Sigmoid colon (tissue), 7 donors: Measurements from ENCODE around the gene LRRC52. TPM values are rescaled to one million over a fixed set of nuclear protein-coding genes. Genes with fewer than 3 reads are reported as not detected.
"Not testable (repeated sequence)": the region's sequence is repeated elsewhere in the genome, so short reads cannot be mapped to it uniquely, and the experiment has no call there.

Experiments used
- DNase-seq: peaks from one replicate; pipeline ENCODE4 v3.0.0-alpha.2; 2019
- H3K27ac ChIP-seq, 4 donors: fragments of 200-600 bp; sonication (generic); one replicate each; pipeline ENCODE4 v1.5.1; 2016 to 2019; ENCODE audit warnings: mild to moderate bottlenecking in 1 of 4
- H3K27me3 ChIP-seq, 3 donors: fragments of 200-600 bp; sonication (generic); one replicate each; pipeline ENCODE4 v1.5.1; 2019; ENCODE audit warnings: mild to moderate bottlenecking in 1 of 3
- H3K36me3 ChIP-seq, 4 donors: fragments of 200-600 bp; sonication (generic); one replicate each; pipeline ENCODE4 v1.5.1; 2016 to 2019
- H3K4me1 ChIP-seq, 4 donors: fragments of 200-600 bp; sonication (generic); one replicate each; pipeline ENCODE4 v1.5.1; 2017 to 2019
- H3K4me3 ChIP-seq, 4 donors: fragments of 200-600 bp; sonication (generic); one replicate each; pipeline ENCODE4 v1.5.1; 2017 to 2019; ENCODE audit warnings: mild to moderate bottlenecking in 2 of 4, moderate library complexity in 1 of 4
- H3K9me3 ChIP-seq, 4 donors: fragments of 200-600 bp in 3 of 4; sonication (generic) in 3 of 4; one replicate each; pipeline versions ENCODE4 v1.5.1 to v1.6.1; 2013 to 2019
- EP300 ChIP-seq, 4 donors: sonication (generic); formaldehyde crosslinking; IDR thresholded peaks; one replicate each; pipeline ENCODE4 v1.6.1; 2017; ENCODE audit warnings: antibody characterized with exemption in 4 of 4
- POLR2A ChIP-seq, 2 donors: fragments of 450-650 bp; IDR thresholded peaks; one replicate each; pipeline ENCODE4 v1.6.1; 2016; ENCODE audit warnings: antibody characterized with exemption in 2 of 2, mild to moderate bottlenecking in 2 of 2, moderate library complexity in 2 of 2
- POLR2AphosphoS5 ChIP-seq, 4 donors: sonication (generic); formaldehyde crosslinking; IDR thresholded peaks; one replicate each; pipeline ENCODE4 v1.6.1; 2017; ENCODE audit warnings: antibody characterized with exemption in 4 of 4
- WGBS, 2 donors: extraction: QIAGEN DNeasy Blood & Tissue Kit; methylation state at CpG; one replicate each; pipeline ENCODE4 v1.1.7; 2013; 5-methylcytosine and 5-hydroxymethylcytosine counted together
- intact Hi-C: fragments of 100-400 bp; cut with DNase I; formaldehyde crosslinking; loops from one replicate; pipeline ENCODE4 v1.15.1; 2023
- polyA plus RNA-seq, 3 donors: library from polyadenylated mRNA; stranded (reverse); fragments of 200-250 nt; gene quantifications; one replicate each; pipeline ENCODE4 v1.2.3, GENCODE V29; 2013
- total RNA-seq, 4 donors: library from RNA; depleted of rRNA; stranded (reverse); fragments of >200 nt; gene quantifications; one replicate each; pipeline ENCODE4 v1.1.0, GENCODE V29; 2016
- TF ChIP-seq, protein P1 (sequence below), 4 experiments: fragments of 450-650 bp in 3 of 4; fragments of 200-600 bp in 1 of 4; IDR thresholded peaks; one replicate each; pipeline ENCODE4 v1.5.1; 2016 to 2019; ENCODE audit warnings: antibody characterized with exemption in 4 of 4, mild to moderate bottlenecking in 3 of 4, moderate library complexity in 2 of 4
- donor health status: healthy with polysubstance abuse.
- donor health status: Bipolar disorder and iron deficiency.
- donor health status: healthy.

The LRRC52 gene
- total and polyA plus RNA-seq, 7 donors: not detected

DNA sequence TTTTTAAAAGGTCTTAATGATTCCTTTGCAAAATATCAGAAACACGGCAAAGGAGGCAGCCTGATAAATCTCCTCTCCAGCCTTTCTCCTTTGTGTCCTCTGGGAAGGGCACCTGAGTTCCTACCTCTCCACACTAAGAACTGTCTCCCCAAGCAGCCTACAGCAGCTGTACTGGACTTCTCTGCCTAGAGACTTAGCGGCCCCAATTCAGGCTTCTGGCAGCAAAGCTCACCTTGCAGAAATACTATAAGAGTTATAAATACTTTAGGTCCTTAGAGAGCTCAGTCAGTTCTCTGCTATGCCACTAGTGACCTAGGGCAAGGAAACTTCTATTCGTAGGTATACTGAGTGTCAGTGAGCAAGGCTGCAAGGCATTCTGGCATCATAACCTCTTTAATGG, 33.9 kb downstream of the LRRC52 start:
- H3K36me3 ChIP-seq: no peaks in the 10 kb centered on the region
- H3K27me3 ChIP-seq: no peaks in the 10 kb centered on the region
- no peak overlapping the region for H3K27ac ChIP-seq
- no peak for DNase-seq
- WGBS, 2 donors: 72 to 80% methylated on average over 3 of the region's 3 CpGs
- no peaks in the 10 kb centered on the region for H3K9me3 ChIP-seq
- intact Hi-C loops: no loop called here
- TF ChIP-seq, protein P1, sequence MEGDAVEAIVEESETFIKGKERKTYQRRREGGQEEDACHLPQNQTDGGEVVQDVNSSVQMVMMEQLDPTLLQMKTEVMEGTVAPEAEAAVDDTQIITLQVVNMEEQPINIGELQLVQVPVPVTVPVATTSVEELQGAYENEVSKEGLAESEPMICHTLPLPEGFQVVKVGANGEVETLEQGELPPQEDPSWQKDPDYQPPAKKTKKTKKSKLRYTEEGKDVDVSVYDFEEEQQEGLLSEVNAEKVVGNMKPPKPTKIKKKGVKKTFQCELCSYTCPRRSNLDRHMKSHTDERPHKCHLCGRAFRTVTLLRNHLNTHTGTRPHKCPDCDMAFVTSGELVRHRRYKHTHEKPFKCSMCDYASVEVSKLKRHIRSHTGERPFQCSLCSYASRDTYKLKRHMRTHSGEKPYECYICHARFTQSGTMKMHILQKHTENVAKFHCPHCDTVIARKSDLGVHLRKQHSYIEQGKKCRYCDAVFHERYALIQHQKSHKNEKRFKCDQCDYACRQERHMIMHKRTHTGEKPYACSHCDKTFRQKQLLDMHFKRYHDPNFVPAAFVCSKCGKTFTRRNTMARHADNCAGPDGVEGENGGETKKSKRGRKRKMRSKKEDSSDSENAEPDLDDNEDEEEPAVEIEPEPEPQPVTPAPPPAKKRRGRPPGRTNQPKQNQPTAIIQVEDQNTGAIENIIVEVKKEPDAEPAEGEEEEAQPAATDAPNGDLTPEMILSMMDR (IDR thresholded peaks at IDR 0.05): no peak
- TF ChIP-seq EP300 (IDR thresholded peaks at IDR 0.05): no peak
- TF ChIP-seq POLR2A (IDR thresholded peaks at IDR 0.05): no peak
- no peak for TF ChIP-seq POLR2AphosphoS5 (IDR thresholded peaks at IDR 0.05)
- H3K4me1 ChIP-seq: no peaks in the 10 kb centered on the region
- no peak overlapping the region for H3K4me3 ChIP-seq

DNA sequence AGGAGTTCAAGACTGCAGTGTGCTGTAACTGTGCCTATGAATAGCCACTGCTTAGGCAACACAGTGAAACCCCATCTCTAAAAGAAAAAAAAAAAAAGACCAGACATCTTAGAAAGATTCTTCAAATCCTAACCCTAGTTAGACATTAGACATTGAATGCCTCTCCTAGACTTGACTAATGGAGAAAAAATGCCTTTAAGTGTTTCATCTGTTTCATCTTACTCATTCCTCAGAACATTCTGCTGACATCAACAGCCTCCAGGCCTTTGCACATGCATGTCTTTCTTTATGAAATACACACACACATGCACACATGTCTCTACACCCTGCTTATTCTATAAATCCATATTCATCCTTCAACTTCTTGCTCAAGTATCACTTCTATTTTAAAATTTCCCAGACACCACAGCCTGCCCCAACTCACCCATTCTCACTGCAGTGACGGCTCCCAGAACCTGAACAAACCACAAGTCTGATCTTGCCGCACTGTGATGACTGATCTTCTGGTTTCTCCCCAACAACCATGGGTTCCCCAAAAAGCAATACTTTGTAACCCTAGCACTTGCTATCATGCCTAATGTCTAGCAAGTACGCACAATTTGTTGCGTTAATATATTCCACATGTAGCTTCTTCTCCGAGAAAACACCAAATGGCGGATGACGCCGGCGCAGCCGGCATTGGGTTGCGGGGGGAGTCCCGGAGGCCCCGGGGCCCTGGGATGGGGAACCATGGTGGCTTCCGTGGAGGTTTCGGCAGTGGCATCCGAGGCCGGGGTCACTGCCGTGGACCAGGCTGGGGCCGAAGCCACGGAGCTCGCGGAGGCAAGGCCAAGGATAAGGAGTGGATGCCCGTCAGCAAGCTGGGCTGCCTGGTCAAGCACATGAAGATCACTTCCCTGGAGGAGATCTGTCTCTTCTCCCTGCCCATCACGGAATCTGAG, 37.4 kb downstream of the LRRC52 start:
- Histone ChIP-seq H3K4me3 (no peak overlapping the region), H3K36me3 (no peaks in the 10 kb centered on the region), H3K27me3 (no peaks in the 10 kb centered on the region), H3K27ac (no peak overlapping the region), H3K4me1 (no peaks in the 10 kb centered on the region), H3K9me3 (no peaks in the 10 kb centered on the region)
- WGBS, 2 donors: 94 to 96% methylated on average over 24 of the region's 24 CpGs
- DNase-seq: no peak
- no peak for TF ChIP-seq POLR2A (IDR thresholded peaks at IDR 0.05)
- TF ChIP-seq EP300 (IDR thresholded peaks at IDR 0.05): no peak
- TF ChIP-seq POLR2AphosphoS5 (IDR thresholded peaks at IDR 0.05): no peak
- TF ChIP-seq, protein P1 (IDR thresholded peaks at IDR 0.05): no peak
- intact Hi-C loops: no loop called here

DNA sequence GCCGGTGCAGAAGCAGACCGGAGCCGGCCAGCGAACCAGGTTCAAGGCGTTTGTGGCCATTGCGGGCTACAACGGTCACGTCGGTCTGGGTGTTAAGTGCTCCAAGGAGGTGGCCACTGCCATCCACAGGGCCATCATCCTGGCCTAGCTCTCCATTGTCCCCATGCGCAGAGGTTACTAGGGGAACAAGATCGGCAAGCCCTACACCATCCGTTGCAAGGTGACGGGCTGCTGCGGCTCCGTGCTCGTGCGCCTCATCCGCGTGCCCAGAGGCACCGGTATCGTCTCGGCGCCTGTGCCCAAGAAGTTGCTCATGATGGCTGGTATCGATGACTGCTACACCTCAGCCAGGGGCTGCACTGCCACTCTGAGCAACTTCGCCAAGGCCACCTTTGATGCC, 38.1 kb downstream of the LRRC52 start:
- Histone ChIP-seq H3K27ac (no peak overlapping the region), H3K4me1 (no peaks in the 10 kb centered on the region), H3K27me3 (no peaks in the 10 kb centered on the region), H3K36me3 (no peaks in the 10 kb centered on the region), H3K9me3 (no peaks in the 10 kb centered on the region), H3K4me3 (no peak overlapping the region)
- WGBS, 2 donors: 98% methylated on average over 25 of the region's 25 CpGs
- DNase-seq: no peak
- intact Hi-C loops: no loop called here
- no peak for TF ChIP-seq EP300 (IDR thresholded peaks at IDR 0.05)
- TF ChIP-seq, protein P1 (IDR thresholded peaks at IDR 0.05): no peak
- no peak for TF ChIP-seq POLR2AphosphoS5 (IDR thresholded peaks at IDR 0.05)
- no peak for TF ChIP-seq POLR2A (IDR thresholded peaks at IDR 0.05)

DNA sequence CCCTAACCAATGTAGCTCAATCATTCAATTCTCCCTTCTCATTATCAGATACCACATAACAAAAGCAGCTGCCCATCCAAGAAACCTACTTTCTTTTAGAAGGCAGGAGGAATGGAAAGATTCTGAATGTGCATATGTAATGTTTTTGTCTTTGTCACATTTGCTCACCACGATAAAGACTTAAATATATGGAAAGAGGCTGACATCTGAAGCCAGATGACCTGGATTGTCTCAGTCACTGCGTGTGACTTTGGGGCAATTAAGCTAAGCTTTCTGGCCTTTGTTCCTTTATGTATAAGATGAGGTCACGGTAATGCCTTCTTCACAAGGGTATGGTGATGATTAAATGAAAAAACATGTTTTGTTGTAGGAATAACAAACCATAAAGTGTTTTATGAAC, 42.6 kb downstream of the LRRC52 start:
- Histone ChIP-seq H3K27me3 (no peaks in the 10 kb centered on the region), H3K4me3 (no peak overlapping the region), H3K4me1 (no peaks in the 10 kb centered on the region), H3K36me3 (no peaks in the 10 kb centered on the region), H3K27ac (no peak overlapping the region), H3K9me3 (no peaks in the 10 kb centered on the region)
- 48 to 72% methylated on average over 3 of the region's 3 CpGs for WGBS, 2 donors
- intact Hi-C loops: no loop called here
- no peak for DNase-seq
- no peak for TF ChIP-seq POLR2AphosphoS5 (IDR thresholded peaks at IDR 0.05)
- TF ChIP-seq, protein P1 (IDR thresholded peaks at IDR 0.05): no peak
- no peak for TF ChIP-seq EP300 (IDR thresholded peaks at IDR 0.05)
- no peak for TF ChIP-seq POLR2A (IDR thresholded peaks at IDR 0.05)

DNA sequence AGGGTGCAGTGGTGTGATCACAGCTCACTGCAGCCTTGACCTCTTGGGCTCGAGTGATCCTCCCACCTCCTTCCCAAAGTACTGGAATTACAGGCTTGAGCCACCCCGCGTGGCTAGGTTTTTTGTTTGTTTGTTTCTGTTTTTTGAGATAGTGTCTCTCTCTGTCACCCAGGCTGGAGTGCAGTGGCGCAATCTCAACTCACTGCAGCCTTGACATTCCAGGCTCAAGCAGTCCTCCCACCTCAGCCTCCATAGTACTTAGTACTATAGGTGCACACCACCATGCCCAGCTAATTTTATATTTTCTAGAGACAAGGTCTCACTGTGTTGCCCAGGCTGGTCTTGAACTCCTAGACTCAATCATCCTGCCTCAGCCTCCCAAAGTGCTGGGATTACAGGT, 47.6 kb downstream of the LRRC52 start:
- H3K27me3 ChIP-seq: peaks cover 0 to 11% (median 0%) of the 10 kb centered on the region in 3 donors
- not testable (repeated sequence) for H3K4me1 ChIP-seq, H3K27ac ChIP-seq, H3K36me3 ChIP-seq, DNase-seq, H3K4me3 ChIP-seq, H3K9me3 ChIP-seq
- intact Hi-C loops: loop anchor here (10.0 kb wide), 1 partner anchor 573 kb away; the partner anchor contains the start of gene FAM78B
- WGBS, 2 donors: 58 to 80% methylated on average over 4 of the region's 4 CpGs
